ENCODE measurements around the gene IFIT1. TPM values are rescaled to one million over a fixed set of nuclear protein-coding genes. Genes with fewer than 3 reads are reported as not detected.
A peak's percentile ranks its signal among the peaks of the same experiment; 100 is the strongest.

Gene IFIT1
- total RNA-seq, 4 donors from 2014 or later: 0.72 to 6.2 (median 4.7) TPM

- DNase-seq (ENCODE audit: low spot score in 2 of 2): no peak
- WGBS, 2 donors: 88 to 90% methylated on average over 7 of the region's 7 CpGs
- intact Hi-C loops (cut with DNase I; ENCODE audit: low total_unique reads): no loop called here
- no peak overlapping the region for H3K4me3 ChIP-seq (ENCODE audit: low read depth, poor library complexity, severe bottlenecking)
- no peak for TF ChIP-seq POLR2A (IDR thresholded peaks at IDR 0.05)
- no peak for TF ChIP-seq CTCF (IDR thresholded peaks at IDR 0.05)
Observed at GRCh38 chr10:89413398-89413912, 21.0 kb downstream of the IFIT1 start.

- intact Hi-C loops (cut with DNase I; ENCODE audit: low total_unique reads): no loop called here
- peak; percentile 61 to 95 for DNase-seq (ENCODE audit: low spot score in 2 of 2)
- WGBS, 2 donors: 0% methylated on average over 37 to 38 of the region's 48 CpGs
- H3K4me3 ChIP-seq (ENCODE audit: low read depth, poor library complexity, severe bottlenecking): peak within 1 kb of the TSS; percentile 71
- TF ChIP-seq POLR2A (IDR thresholded peaks at IDR 0.05) (peak in 1 of 2 donors; percentile 21), CTCF (IDR thresholded peaks at IDR 0.05) (no peak)
Observed at GRCh38 chr10:89414146-89414878, 21.9 kb downstream of the IFIT1 start, which contains the start of gene IFIT5. Gene IFIT5 (plus strand): TSS chr10:89414568. CDS start chr10:89414799, 231 bp downstream.

GRCh38 chr10:89414879-89415821 is 22.7 kb downstream of the IFIT1 start:
- WGBS, 2 donors: 1 to 2% methylated on average over 25 to 41 of the region's 66 CpGs
- intact Hi-C loops (cut with DNase I; ENCODE audit: low total_unique reads): no loop called here
- peak; percentile 58 to 91 for DNase-seq (ENCODE audit: low spot score in 2 of 2)
- peak overlapping the region; percentile 71 for H3K4me3 ChIP-seq (ENCODE audit: low read depth, poor library complexity, severe bottlenecking)
- TF ChIP-seq CTCF (IDR thresholded peaks at IDR 0.05) (no peak), POLR2A (IDR thresholded peaks at IDR 0.05) (no peak)

GRCh38 chr10:89416465-89416864 is 24.0 kb downstream of the IFIT1 start:
- TF ChIP-seq POLR2A (IDR thresholded peaks at IDR 0.05) (no peak), CTCF (IDR thresholded peaks at IDR 0.05) (no peak)
- intact Hi-C loops (cut with DNase I; ENCODE audit: low total_unique reads): no loop called here
- no peak overlapping the region for H3K4me3 ChIP-seq (ENCODE audit: low read depth, poor library complexity, severe bottlenecking)
- DNase-seq (ENCODE audit: low spot score in 2 of 2): no peak
- WGBS, 2 donors: 91 to 96% methylated on average over 1 of the region's 1 CpG

GRCh38 chr10:89419548-89419947 is 27.1 kb downstream of the IFIT1 start:
- TF ChIP-seq POLR2A (IDR thresholded peaks at IDR 0.05): no peak
- TF ChIP-seq CTCF (IDR thresholded peaks at IDR 0.05): no peak
- no peak for DNase-seq (ENCODE audit: low spot score in 2 of 2)
- H3K4me3 ChIP-seq (ENCODE audit: low read depth, poor library complexity, severe bottlenecking): no peak overlapping the region
- intact Hi-C loops (cut with DNase I; ENCODE audit: low total_unique reads): no loop called here
- 50 to 54% methylated on average over 3 of the region's 3 CpGs for WGBS, 2 donors

All from lower leg skin (tissue), 4 donors.